HFFc6 (cell line): ENCODE results near the gene GPR82. TPM values are rescaled to one million over a fixed set of nuclear protein-coding genes. Genes with fewer than 3 reads are reported as not detected.
"Not testable (repeated sequence)": the region's sequence is repeated elsewhere in the genome, so short reads cannot be mapped to it uniquely, and the experiment has no call there.

ENCODE experiments used
- DNase-seq: peaks from one replicate; pipeline ENCODE4 v3.0.0-alpha.2; 2018
- H3K27ac Mint-ChIP-seq: 2 replicates; pipeline ENCODE4 v1.8.0; 2020; ENCODE audit warnings: mild to moderate bottlenecking, mixed read lengths
- H3K27me3 Mint-ChIP-seq: 2 replicates; pipeline ENCODE4 v1.8.0; 2021; ENCODE audit warnings: mild to moderate bottlenecking, moderate library complexity, mixed read lengths; ENCODE audit not compliant: insufficient read depth
- H3K36me3 Mint-ChIP-seq: 2 replicates; pipeline ENCODE4 v1.8.0; 2021; ENCODE audit warnings: low read depth, mixed read lengths
- H3K4me1 Mint-ChIP-seq: 2 replicates; pipeline ENCODE4 v1.8.0; 2020; ENCODE audit warnings: low read depth, mixed read lengths
- H3K4me3 Mint-ChIP-seq: 2 replicates; pipeline ENCODE4 v1.8.0; 2020; ENCODE audit warnings: mild to moderate bottlenecking, moderate library complexity, mixed read lengths
- H3K9me3 Mint-ChIP-seq: 2 replicates; pipeline ENCODE4 v1.8.0; 2020; ENCODE audit warnings: mild to moderate bottlenecking, mixed read lengths
- CTCF ChIP-seq: fragments of 200-600 bp; sonication (generic); IDR thresholded peaks from 2 replicates; pipeline ENCODE4 v1.5.0; 2021; ENCODE audit warnings: antibody characterized with exemption, mild to moderate bottlenecking
- long read RNA-seq: library from polyadenylated mRNA; unstranded; transcript quantifications from one replicate; pipeline ENCODE4 v2.0.0, GENCODE V29; 2019
- total RNA-seq, 6 experiments: library from RNA; stranded (reverse); fragmentation: NEBNext Ultra II Directional; extraction: Animal tissue kit (Norgen Biotek cat#: 25700); gene quantifications; 2 replicates in 1 of 6; 3 replicates in 5 of 6; pipeline ENCODE4 v1.2.3, GENCODE V29; 2021

Gene GPR82
- total RNA-seq: not detected
- long read RNA-seq: 0 reads

- H3K4me3 Mint-ChIP-seq: no peak within 1 kb of the TSS
- peaks cover 18% of the 10 kb centered on the region for H3K4me1 Mint-ChIP-seq
- TF ChIP-seq CTCF: no peak
- no peak for DNase-seq
- peaks cover 6% of the 10 kb centered on the region; the same call in 1 of the 2 replicates for H3K36me3 Mint-ChIP-seq
- H3K27me3 Mint-ChIP-seq: no peaks in the 10 kb centered on the region; the same call in 1 of the 2 replicates
- H3K9me3 Mint-ChIP-seq: peaks cover 5% of the 10 kb centered on the region; the same call in 1 of the 2 replicates
- no peak within 1 kb of the TSS for H3K27ac Mint-ChIP-seq
Measured at GRCh38 chrX:41723826-41724225, at the start of gene GPR82. Gene GPR82 (plus strand): TSS chrX:41724181. CDS start chrX:41727027, 2,846 bp downstream.

GRCh38 chrX:41676361-41676760, 47.6 kb upstream of the GPR82 start:
- peaks cover 14% of the 10 kb centered on the region for H3K4me1 Mint-ChIP-seq
- not testable (repeated sequence) for H3K27me3 Mint-ChIP-seq, H3K4me3 Mint-ChIP-seq, H3K36me3 Mint-ChIP-seq, H3K27ac Mint-ChIP-seq, DNase-seq, H3K9me3 Mint-ChIP-seq

GRCh38 chrX:41677183-41678060, 46.6 kb upstream of the GPR82 start:
- H3K4me1 Mint-ChIP-seq: peaks cover 14% of the 10 kb centered on the region
- no peak overlapping the region for H3K4me3 Mint-ChIP-seq

GRCh38 chrX:41684138-41684537, 39.8 kb upstream of the GPR82 start:
- TF ChIP-seq CTCF: no peak
- Mint-ChIP-seq H3K9me3 (no peaks in the 10 kb centered on the region), H3K36me3 (no peaks in the 10 kb centered on the region), H3K27ac (no peak overlapping the region), H3K27me3 (no peaks in the 10 kb centered on the region), H3K4me3 (no peak overlapping the region), H3K4me1 (no peaks in the 10 kb centered on the region)
- DNase-seq: no peak

More at GRCh38 chrX:41677183-41678060, 46.6 kb upstream of the GPR82 start:
- TF ChIP-seq CTCF: no peak
- H3K36me3 Mint-ChIP-seq: no peaks in the 10 kb centered on the region
- H3K27ac Mint-ChIP-seq: no peak overlapping the region
- DNase-seq: no peak
- H3K9me3 Mint-ChIP-seq: no peaks in the 10 kb centered on the region
- no peaks in the 10 kb centered on the region for H3K27me3 Mint-ChIP-seq

GRCh38 chrX:41684940-41685339, 39.0 kb upstream of the GPR82 start:
- H3K36me3 Mint-ChIP-seq: no peaks in the 10 kb centered on the region
- no peaks in the 10 kb centered on the region for H3K4me1 Mint-ChIP-seq
- H3K27ac Mint-ChIP-seq: no peak overlapping the region
- no peaks in the 10 kb centered on the region for H3K9me3 Mint-ChIP-seq
- no peak overlapping the region for H3K4me3 Mint-ChIP-seq
- TF ChIP-seq CTCF: no peak
- no peak for DNase-seq
- H3K27me3 Mint-ChIP-seq: no peaks in the 10 kb centered on the region

- no peak overlapping the region for H3K27ac Mint-ChIP-seq
- no peak for TF ChIP-seq CTCF
- H3K27me3 Mint-ChIP-seq: no peaks in the 10 kb centered on the region
- no peaks in the 10 kb centered on the region for H3K9me3 Mint-ChIP-seq
- no peaks in the 10 kb centered on the region for H3K36me3 Mint-ChIP-seq
- H3K4me3 Mint-ChIP-seq: no peak overlapping the region
- H3K4me1 Mint-ChIP-seq: no peaks in the 10 kb centered on the region
- DNase-seq: no peak
Measured at GRCh38 chrX:41686788-41687187, 37.2 kb upstream of the GPR82 start.
